ENCODE data around the gene TTLL8.

DNA sequence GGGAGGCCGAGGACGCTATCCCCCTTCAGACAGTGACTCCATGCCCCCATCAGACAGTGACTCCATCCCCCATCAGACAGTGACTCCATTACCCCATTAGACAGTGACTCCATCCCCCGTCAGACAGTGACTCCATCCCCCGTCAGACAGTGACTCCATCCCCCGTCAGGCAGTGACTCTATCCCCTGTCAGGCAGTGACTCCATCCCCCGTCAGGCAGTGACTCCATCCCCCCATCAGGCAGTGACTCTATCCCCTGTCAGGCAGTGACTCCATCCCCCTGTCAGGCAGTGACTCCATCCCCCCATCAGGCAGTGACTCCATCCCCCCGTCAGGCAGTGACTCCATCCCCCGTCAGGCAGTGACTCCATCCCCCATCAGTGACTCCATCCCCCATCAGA is 9.1 kb upstream of the TTLL8 start:
- TF ChIP-seq SRF (IDR thresholded peaks at IDR 0.05; ENCODE audit: low read depth) (no peak), POLR2A (IDR thresholded peaks at IDR 0.05; ENCODE audit: borderline replicate concordance, extremely low read depth, insufficient read depth, insufficient read length) (no peak), YY1 (IDR thresholded peaks at IDR 0.05; ENCODE audit: extremely low read depth, insufficient replicate concordance, low read depth, low read length) (no peak), TCF7L2 (IDR thresholded peaks at IDR 0.05; ENCODE audit: borderline replicate concordance, extremely low read depth, insufficient read depth, insufficient read length) (no peak)
- TF ChIP-seq, protein P1, sequence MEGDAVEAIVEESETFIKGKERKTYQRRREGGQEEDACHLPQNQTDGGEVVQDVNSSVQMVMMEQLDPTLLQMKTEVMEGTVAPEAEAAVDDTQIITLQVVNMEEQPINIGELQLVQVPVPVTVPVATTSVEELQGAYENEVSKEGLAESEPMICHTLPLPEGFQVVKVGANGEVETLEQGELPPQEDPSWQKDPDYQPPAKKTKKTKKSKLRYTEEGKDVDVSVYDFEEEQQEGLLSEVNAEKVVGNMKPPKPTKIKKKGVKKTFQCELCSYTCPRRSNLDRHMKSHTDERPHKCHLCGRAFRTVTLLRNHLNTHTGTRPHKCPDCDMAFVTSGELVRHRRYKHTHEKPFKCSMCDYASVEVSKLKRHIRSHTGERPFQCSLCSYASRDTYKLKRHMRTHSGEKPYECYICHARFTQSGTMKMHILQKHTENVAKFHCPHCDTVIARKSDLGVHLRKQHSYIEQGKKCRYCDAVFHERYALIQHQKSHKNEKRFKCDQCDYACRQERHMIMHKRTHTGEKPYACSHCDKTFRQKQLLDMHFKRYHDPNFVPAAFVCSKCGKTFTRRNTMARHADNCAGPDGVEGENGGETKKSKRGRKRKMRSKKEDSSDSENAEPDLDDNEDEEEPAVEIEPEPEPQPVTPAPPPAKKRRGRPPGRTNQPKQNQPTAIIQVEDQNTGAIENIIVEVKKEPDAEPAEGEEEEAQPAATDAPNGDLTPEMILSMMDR (IDR thresholded peaks at IDR 0.05 in 2 of 3, conservative IDR thresholded peaks at IDR 0.05 in 1 of 3; ENCODE audit: borderline replicate concordance in 1 of 3, insufficient read depth in 1 of 3, low read depth in 2 of 3, low read length in 2 of 3), result no peak
- TF ChIP-seq, protein P2, sequence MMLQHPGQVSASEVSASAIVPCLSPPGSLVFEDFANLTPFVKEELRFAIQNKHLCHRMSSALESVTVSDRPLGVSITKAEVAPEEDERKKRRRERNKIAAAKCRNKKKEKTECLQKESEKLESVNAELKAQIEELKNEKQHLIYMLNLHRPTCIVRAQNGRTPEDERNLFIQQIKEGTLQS (IDR thresholded peaks at IDR 0.05), result no peak

Data from HCT116 (cell line).